CD4-positive, alpha-beta T cell treated with Interleukin-10 for 1 hour (primary cell): ENCODE results near the gene LUC7L.
"Not testable (repeated sequence)": the region's sequence is repeated elsewhere in the genome, so short reads cannot be mapped to it uniquely, and the experiment has no call there.

ENCODE experiments used
- DNase-seq: peaks from one replicate; pipeline ENCODE4 v3.0.0-alpha.2; 2020

Gene LUC7L

GRCh38 chr16:263182-263774 lies 34.0 kb upstream of the LUC7L start:
- DNase-seq: no peak

GRCh38 chr16:262121-262745 lies 33.0 kb upstream of the LUC7L start:
- DNase-seq: no peak

GRCh38 chr16:261031-261691 lies 31.9 kb upstream of the LUC7L start:
- DNase-seq: no peak

- no peak for DNase-seq
These were observed 31.1 kb upstream of the LUC7L start for GRCh38 chr16:260326-260725.

GRCh38 chr16:259814-260253 lies 30.6 kb upstream of the LUC7L start:
- DNase-seq: no peak

GRCh38 chr16:259226-259625 lies 30.0 kb upstream of the LUC7L start:
- DNase-seq: no peak

- not testable (repeated sequence) for DNase-seq
These were observed 28.8 kb upstream of the LUC7L start for GRCh38 chr16:258091-258490.

GRCh38 chr16:255183-255582 lies 25.9 kb upstream of the LUC7L start:
- DNase-seq: no peak

- no peak for DNase-seq
These were observed 25.2 kb upstream of the LUC7L start for GRCh38 chr16:254461-254860.

GRCh38 chr16:253833-254232 lies 24.6 kb upstream of the LUC7L start:
- DNase-seq: peak; percentile 20

- peak; percentile 39 for DNase-seq
These were observed 23.4 kb upstream of the LUC7L start for GRCh38 chr16:252366-253337.

GRCh38 chr16:249431-249830 lies 20.2 kb upstream of the LUC7L start:
- no peak for DNase-seq

- no peak for DNase-seq
These were observed 17.8 kb upstream of the LUC7L start for GRCh38 chr16:247027-247426.

- DNase-seq: no peak
These were observed 15.9 kb upstream of the LUC7L start for GRCh38 chr16:245105-245504.

- no peak for DNase-seq
These were observed 14.1 kb upstream of the LUC7L start for GRCh38 chr16:243348-243747.

- DNase-seq: no peak
These were observed 13.0 kb upstream of the LUC7L start for GRCh38 chr16:242281-242680.

GRCh38 chr16:240559-240958 lies 11.3 kb upstream of the LUC7L start:
- DNase-seq: peak; percentile 8

GRCh38 chr16:239948-240277 lies 10.7 kb upstream of the LUC7L start:
- no peak for DNase-seq

GRCh38 chr16:234468-235305 lies 5.4 kb upstream of the LUC7L start, which contains the start of gene FAM234A:
TSS of gene FAM234A (plus strand) at chr16:234821. CDS start at chr16:254414, 19,593 bp downstream.
- DNase-seq: peak; percentile 95

GRCh38 chr16:230949-231348 lies 1.7 kb upstream of the LUC7L start:
- no peak for DNase-seq

GRCh38 chr16:230351-230750 lies 1.1 kb upstream of the LUC7L start:
- DNase-seq: not testable (repeated sequence)

GRCh38 chr16:229731-230281 lies 557 bp upstream of the LUC7L start:
- DNase-seq: no peak
